GM18870 (cell line): ENCODE measurements around the gene ATXN10.

Source experiments
- ATAC-seq: cut with Tn5 transposase; IDR thresholded peaks from one replicate; pipeline ENCODE4 v1.9.1; 2021; ENCODE audit warnings: moderate library complexity; ENCODE audit not compliant: unreplicated experiment

ATXN10 gene

GRCh38 chr22:45817745-45818423, 146.2 kb downstream of the ATXN10 start:
- ATAC-seq: no peak

GRCh38 chr22:45818424-45819085, 146.9 kb downstream of the ATXN10 start:
- ATAC-seq: no peak

- no peak for ATAC-seq
Observed at GRCh38 chr22:45819305-45819704, 147.7 kb downstream of the ATXN10 start.

- ATAC-seq: no peak
Observed at GRCh38 chr22:45823336-45823735, 151.7 kb downstream of the ATXN10 start.

GRCh38 chr22:45826520-45826919, 154.9 kb downstream of the ATXN10 start:
- no peak for ATAC-seq

GRCh38 chr22:45828841-45829240, 157.2 kb downstream of the ATXN10 start:
- no peak for ATAC-seq

GRCh38 chr22:45830531-45831245, 159.1 kb downstream of the ATXN10 start:
- no peak for ATAC-seq

- ATAC-seq: no peak
Observed at GRCh38 chr22:45831394-45831793, 159.8 kb downstream of the ATXN10 start.

- ATAC-seq: no peak
Observed at GRCh38 chr22:45832180-45832579, 160.5 kb downstream of the ATXN10 start.

GRCh38 chr22:45832959-45833580, 161.4 kb downstream of the ATXN10 start:
- ATAC-seq: no peak

- ATAC-seq: no peak
Observed at GRCh38 chr22:45833613-45834012, 162.0 kb downstream of the ATXN10 start.

GRCh38 chr22:45834241-45834640, 162.6 kb downstream of the ATXN10 start:
- no peak for ATAC-seq

- no peak for ATAC-seq
Observed at GRCh38 chr22:45834795-45835194, 163.2 kb downstream of the ATXN10 start.

GRCh38 chr22:45836418-45837169, 165.0 kb downstream of the ATXN10 start:
- no peak for ATAC-seq

GRCh38 chr22:45837508-45837907, 165.9 kb downstream of the ATXN10 start:
- no peak for ATAC-seq

- no peak for ATAC-seq
Observed at GRCh38 chr22:45838305-45838887, 166.8 kb downstream of the ATXN10 start.

- no peak for ATAC-seq
Observed at GRCh38 chr22:45840483-45840882, 168.8 kb downstream of the ATXN10 start.

GRCh38 chr22:45842291-45842991, 170.8 kb downstream of the ATXN10 start:
- ATAC-seq: no peak

- ATAC-seq: no peak
Observed at GRCh38 chr22:45843031-45843430, 171.4 kb downstream of the ATXN10 start.

GRCh38 chr22:45843986-45844385, 172.4 kb downstream of the ATXN10 start:
- ATAC-seq: no peak
